Measurements from ENCODE around the gene ABCA12.
"Not testable (repeated sequence)": the region's sequence is repeated elsewhere in the genome, so short reads cannot be mapped to it uniquely, and the experiment has no call there.

The ABCA12 gene, protein sequence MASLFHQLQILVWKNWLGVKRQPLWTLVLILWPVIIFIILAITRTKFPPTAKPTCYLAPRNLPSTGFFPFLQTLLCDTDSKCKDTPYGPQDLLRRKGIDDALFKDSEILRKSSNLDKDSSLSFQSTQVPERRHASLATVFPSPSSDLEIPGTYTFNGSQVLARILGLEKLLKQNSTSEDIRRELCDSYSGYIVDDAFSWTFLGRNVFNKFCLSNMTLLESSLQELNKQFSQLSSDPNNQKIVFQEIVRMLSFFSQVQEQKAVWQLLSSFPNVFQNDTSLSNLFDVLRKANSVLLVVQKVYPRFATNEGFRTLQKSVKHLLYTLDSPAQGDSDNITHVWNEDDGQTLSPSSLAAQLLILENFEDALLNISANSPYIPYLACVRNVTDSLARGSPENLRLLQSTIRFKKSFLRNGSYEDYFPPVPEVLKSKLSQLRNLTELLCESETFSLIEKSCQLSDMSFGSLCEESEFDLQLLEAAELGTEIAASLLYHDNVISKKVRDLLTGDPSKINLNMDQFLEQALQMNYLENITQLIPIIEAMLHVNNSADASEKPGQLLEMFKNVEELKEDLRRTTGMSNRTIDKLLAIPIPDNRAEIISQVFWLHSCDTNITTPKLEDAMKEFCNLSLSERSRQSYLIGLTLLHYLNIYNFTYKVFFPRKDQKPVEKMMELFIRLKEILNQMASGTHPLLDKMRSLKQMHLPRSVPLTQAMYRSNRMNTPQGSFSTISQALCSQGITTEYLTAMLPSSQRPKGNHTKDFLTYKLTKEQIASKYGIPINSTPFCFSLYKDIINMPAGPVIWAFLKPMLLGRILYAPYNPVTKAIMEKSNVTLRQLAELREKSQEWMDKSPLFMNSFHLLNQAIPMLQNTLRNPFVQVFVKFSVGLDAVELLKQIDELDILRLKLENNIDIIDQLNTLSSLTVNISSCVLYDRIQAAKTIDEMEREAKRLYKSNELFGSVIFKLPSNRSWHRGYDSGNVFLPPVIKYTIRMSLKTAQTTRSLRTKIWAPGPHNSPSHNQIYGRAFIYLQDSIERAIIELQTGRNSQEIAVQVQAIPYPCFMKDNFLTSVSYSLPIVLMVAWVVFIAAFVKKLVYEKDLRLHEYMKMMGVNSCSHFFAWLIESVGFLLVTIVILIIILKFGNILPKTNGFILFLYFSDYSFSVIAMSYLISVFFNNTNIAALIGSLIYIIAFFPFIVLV (N-terminal part only)

DNA sequence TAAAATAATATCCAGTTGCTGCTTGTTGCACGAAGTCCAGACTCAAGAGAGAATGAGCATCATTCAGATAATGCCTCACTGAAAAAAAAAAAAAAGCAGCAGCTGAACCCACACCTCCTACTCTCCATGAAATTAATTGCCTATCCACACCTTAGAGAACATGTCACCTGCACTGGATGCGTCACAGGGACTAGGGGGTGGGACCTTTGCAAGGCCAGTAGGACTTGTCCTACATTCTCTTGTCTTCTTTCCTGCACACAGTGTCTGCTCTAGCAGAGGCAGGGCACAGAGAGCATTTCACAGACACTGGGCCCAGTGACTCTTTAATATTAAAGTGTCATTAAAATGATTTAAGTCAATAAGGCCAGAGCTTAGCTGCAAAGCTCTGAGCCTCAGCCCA is at the start of gene ABCA12:
Gene ABCA12, minus strand, starts transcription at position 148 of the 400 bp plus-strand sequence. CDS start 418 bp downstream, outside the sequence.
- TF ChIP-seq, protein P1, sequence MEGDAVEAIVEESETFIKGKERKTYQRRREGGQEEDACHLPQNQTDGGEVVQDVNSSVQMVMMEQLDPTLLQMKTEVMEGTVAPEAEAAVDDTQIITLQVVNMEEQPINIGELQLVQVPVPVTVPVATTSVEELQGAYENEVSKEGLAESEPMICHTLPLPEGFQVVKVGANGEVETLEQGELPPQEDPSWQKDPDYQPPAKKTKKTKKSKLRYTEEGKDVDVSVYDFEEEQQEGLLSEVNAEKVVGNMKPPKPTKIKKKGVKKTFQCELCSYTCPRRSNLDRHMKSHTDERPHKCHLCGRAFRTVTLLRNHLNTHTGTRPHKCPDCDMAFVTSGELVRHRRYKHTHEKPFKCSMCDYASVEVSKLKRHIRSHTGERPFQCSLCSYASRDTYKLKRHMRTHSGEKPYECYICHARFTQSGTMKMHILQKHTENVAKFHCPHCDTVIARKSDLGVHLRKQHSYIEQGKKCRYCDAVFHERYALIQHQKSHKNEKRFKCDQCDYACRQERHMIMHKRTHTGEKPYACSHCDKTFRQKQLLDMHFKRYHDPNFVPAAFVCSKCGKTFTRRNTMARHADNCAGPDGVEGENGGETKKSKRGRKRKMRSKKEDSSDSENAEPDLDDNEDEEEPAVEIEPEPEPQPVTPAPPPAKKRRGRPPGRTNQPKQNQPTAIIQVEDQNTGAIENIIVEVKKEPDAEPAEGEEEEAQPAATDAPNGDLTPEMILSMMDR (IDR thresholded peaks at IDR 0.05; ENCODE audit: low read depth, low read length, missing control alignments), result no peak
- DNase-seq (ENCODE audit: low read depth), result no peak
- H3K4me3 ChIP-seq (ENCODE audit: low read depth, low read length), result no peak within 1 kb of the TSS
- in situ Hi-C loops (cut with HindIII; ENCODE audit: low sequenced_read_pairs), result no loop called here

DNA sequence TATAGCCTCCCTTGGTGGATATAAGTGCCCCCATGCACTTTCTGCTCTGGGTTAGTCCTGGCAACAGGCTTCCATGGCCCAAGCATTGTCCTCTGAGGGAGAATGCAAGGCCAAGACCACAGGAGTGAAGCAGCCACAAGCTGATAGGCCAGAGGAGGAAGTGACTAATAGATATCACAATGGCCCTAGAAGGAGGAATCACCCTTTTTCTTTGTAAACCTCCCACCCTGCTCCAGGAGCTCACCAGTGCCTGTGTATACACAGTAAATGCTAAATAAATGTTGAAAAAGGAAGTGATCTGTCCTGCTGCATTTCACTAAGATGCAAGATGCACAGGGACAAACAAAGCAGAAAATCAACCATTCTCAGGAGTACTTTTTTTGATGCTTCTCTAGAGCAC is 49.7 kb upstream of the ABCA12 start:
- TF ChIP-seq, protein P1 (IDR thresholded peaks at IDR 0.05; ENCODE audit: low read depth, low read length, missing control alignments), result no peak
- in situ Hi-C loops (cut with HindIII; ENCODE audit: low sequenced_read_pairs), result no loop called here
- no peak for DNase-seq (ENCODE audit: low read depth)

DNA sequence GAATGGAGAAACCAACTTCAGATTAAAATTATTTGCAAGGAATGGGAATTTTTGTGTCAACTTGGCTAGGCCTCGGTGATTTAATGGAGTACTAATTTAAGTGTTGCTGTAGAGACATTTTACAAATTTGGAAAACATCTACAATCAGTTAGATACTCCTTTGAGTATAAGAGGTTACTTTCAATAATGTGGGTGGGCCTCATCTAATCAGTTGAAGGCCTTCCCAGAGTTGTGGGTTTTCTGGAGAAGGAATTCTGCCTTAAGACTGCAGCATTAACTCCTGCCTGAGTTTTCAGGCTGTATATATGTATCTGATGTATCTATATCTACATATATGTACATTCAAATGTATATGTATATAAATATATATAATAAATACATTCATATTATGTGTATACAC is 47.6 kb upstream of the ABCA12 start:
- in situ Hi-C loops (cut with HindIII; ENCODE audit: low sequenced_read_pairs), result no loop called here
- TF ChIP-seq, protein P1 (IDR thresholded peaks at IDR 0.05; ENCODE audit: low read depth, low read length, missing control alignments), result no peak
- DNase-seq (ENCODE audit: low read depth), result no peak

More for the DNA sequence above, 49.7 kb upstream of the ABCA12 start:
- H3K4me3 ChIP-seq (ENCODE audit: low read depth, low read length), result no peak overlapping the region

DNA sequence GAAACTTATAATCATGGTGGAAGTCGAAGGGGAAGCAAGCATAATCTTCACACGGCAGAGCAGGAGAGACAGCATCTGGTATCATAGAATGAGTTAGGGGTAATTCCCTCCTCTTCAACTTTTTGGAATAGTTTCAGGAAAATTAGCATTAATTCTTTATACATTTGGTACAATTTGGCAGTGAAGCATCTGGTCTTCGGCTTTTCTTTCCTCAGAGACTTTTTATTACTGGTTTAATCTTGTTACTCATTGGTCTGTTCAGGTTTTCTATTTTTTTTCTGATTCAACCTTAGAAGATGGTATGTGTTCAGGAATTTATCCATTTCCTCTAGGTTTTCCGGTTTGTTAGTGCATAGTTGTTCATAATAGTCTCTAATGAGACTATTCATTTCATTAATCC is 39.7 kb upstream of the ABCA12 start:
- H3K4me3 ChIP-seq (ENCODE audit: low read depth, low read length), result no peak overlapping the region
- no peak for DNase-seq (ENCODE audit: low read depth)
- in situ Hi-C loops (cut with HindIII; ENCODE audit: low sequenced_read_pairs), result no loop called here
- TF ChIP-seq, protein P1 (IDR thresholded peaks at IDR 0.05; ENCODE audit: low read depth, low read length, missing control alignments), result no peak

More for the DNA sequence above, 47.6 kb upstream of the ABCA12 start:
- H3K4me3 ChIP-seq (ENCODE audit: low read depth, low read length), result no peak overlapping the region

DNA sequence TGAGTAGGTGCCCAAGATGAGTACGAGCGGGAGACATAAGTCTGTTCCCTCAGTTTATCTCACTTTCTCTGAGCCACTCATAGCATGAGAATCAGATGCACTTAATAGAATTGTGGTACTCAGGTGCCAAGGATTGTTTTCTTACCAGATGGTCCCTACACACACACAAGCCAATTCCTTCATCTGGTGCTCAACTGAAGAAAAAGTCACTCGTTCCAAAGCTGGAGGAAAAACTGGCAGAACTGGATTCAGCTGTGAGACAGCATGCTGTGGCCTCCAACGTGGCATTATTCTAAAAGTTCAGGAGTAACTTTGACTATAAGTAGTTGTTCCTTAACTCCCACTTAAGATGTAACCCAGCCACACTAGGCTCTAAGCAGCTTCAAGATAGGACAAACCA is 33.4 kb upstream of the ABCA12 start:
- no peak overlapping the region for H3K4me3 ChIP-seq (ENCODE audit: low read depth, low read length)
- no peak for DNase-seq (ENCODE audit: low read depth)
- TF ChIP-seq, protein P1 (IDR thresholded peaks at IDR 0.05; ENCODE audit: low read depth, low read length, missing control alignments), result no peak
- in situ Hi-C loops (cut with HindIII; ENCODE audit: low sequenced_read_pairs), result no loop called here

DNA sequence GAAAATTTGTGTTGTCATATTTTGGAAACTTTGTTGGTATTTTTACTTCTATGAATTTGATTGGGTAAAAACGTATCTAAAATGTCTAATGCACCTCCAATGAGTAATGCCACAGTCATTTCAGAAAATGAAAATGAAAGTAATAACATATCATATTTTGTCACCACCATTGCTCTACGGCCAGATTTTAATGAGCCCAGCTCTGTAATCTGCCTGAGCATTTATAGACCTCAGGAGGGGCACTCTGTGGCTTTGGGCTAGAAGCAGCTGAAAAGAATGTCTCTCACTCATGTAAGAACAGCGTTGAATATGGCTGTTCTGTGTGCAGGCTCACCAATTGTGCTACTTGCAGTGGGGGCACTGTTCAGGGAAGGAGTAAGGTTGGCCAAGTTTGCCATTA is 32.7 kb upstream of the ABCA12 start:
- peak; percentile 8 for DNase-seq (ENCODE audit: low read depth)
- H3K4me3 ChIP-seq (ENCODE audit: low read depth, low read length), result no peak overlapping the region
- in situ Hi-C loops (cut with HindIII; ENCODE audit: low sequenced_read_pairs), result no loop called here
- TF ChIP-seq, protein P1 (IDR thresholded peaks at IDR 0.05; ENCODE audit: low read depth, low read length, missing control alignments), result no peak

DNA sequence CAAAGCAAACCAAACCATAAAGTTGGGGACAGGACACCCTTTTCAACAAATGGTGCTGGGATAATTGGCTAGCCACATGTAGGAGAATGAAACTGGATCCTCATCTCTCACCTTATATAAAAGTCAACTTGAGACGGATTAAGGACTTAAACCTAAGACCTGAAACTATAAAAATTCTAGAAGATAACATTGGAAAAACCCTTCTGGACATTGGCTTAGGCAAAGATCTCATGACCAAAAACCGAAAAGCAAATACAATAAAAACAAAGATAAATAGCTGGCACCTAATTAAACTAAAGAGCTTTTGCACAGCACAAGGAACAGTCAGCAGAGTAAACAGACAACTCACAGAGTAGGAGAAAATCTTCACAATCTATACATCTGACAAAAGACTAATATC is 28.1 kb upstream of the ABCA12 start:
- H3K4me3 ChIP-seq (ENCODE audit: low read depth, low read length); in situ Hi-C loops (cut with HindIII; ENCODE audit: low sequenced_read_pairs); DNase-seq (ENCODE audit: low read depth): not testable (repeated sequence)

DNA sequence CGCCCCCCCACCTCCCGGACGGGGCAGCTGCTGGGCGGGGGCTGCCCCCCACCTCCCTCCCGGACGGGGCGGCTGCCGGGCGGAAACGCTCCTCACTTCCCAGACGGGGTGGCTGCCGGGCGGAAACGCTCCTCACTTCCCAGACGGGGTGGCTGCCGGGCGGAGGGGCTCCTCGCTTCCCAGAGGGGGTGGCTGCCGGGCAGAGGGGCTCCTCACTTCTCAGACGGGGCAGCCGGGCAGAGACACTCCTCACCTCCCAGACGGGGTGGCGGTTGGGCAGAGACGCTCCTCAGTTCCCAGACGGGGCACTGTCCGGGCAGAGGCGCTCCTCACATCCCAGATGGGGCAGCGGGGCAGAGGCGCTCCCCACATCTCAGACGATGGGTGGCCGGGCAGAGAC is 24.9 kb upstream of the ABCA12 start:
- in situ Hi-C loops (cut with HindIII; ENCODE audit: low sequenced_read_pairs); DNase-seq (ENCODE audit: low read depth); H3K4me3 ChIP-seq (ENCODE audit: low read depth, low read length): not testable (repeated sequence)

Measured in astrocyte of the cerebellum (primary cell).